Esophagus squamous epithelium (tissue), 4 donors: Measurements from ENCODE around the gene PRDM5.

Experiments
- CTCF ChIP-seq, 6 experiments: fragments of 450-650 bp in 4 of 6; fragments of 200-600 bp in 2 of 6; sonication (generic) in 2 of 6; IDR thresholded peaks; one replicate each; pipeline ENCODE4 v1.5.1; 2016 to 2019; ENCODE audit warnings: antibody characterized with exemption in 6 of 6, mild to moderate bottlenecking in 4 of 6, moderate library complexity in 4 of 6
- POLR2A ChIP-seq, 4 donors: fragments of 450-650 bp; IDR thresholded peaks; one replicate each; pipeline ENCODE4 v1.6.1; 2017; ENCODE audit warnings: antibody characterized with exemption in 4 of 4, mild to moderate bottlenecking in 4 of 4, moderate library complexity in 3 of 4

- no peak for TF ChIP-seq CTCF (IDR thresholded peaks at IDR 0.05)
- TF ChIP-seq POLR2A (IDR thresholded peaks at IDR 0.05), result no peak
Measured at GRCh38 chr4:120716346-120716745, 206.2 kb downstream of the PRDM5 start.
